Activated T-cell treated with anti-CD3 and anti-CD28 coated beads for 1 hour (primary cell): Measurements from ENCODE around the gene KLHDC4.
A peak's percentile ranks its signal among the peaks of the same experiment; 100 is the strongest.
"Not testable (repeated sequence)": the region's sequence is repeated elsewhere in the genome, so short reads cannot be mapped to it uniquely, and the experiment has no call there.

Source experiments
- DNase-seq: peaks from one replicate; pipeline ENCODE4 v3.0.0-alpha.2; 2020; ENCODE audit warnings: low read depth

The KLHDC4 gene

GRCh38 chr16:87742781-87743490 lies 22.9 kb downstream of the KLHDC4 start:
- no peak for DNase-seq

GRCh38 chr16:87741700-87742415 lies 23.9 kb downstream of the KLHDC4 start:
- no peak for DNase-seq

- DNase-seq: no peak
These were observed 24.8 kb downstream of the KLHDC4 start for GRCh38 chr16:87740909-87741424.

GRCh38 chr16:87740441-87740840 lies 25.3 kb downstream of the KLHDC4 start:
- no peak for DNase-seq

- DNase-seq: no peak
These were observed 26.0 kb downstream of the KLHDC4 start for GRCh38 chr16:87739801-87740200.

- DNase-seq: no peak
These were observed 29.8 kb downstream of the KLHDC4 start for GRCh38 chr16:87736008-87736382.

- DNase-seq: no peak
These were observed 30.3 kb downstream of the KLHDC4 start for GRCh38 chr16:87735270-87736007.

- DNase-seq: no peak
These were observed 31.1 kb downstream of the KLHDC4 start for GRCh38 chr16:87734644-87735043.

GRCh38 chr16:87733190-87733589 lies 32.6 kb downstream of the KLHDC4 start:
- no peak for DNase-seq

- no peak for DNase-seq
These were observed 34.2 kb downstream of the KLHDC4 start for GRCh38 chr16:87731607-87732006.

GRCh38 chr16:87729266-87729954 lies 36.4 kb downstream of the KLHDC4 start:
- DNase-seq: no peak

GRCh38 chr16:87728026-87728425 lies 37.8 kb downstream of the KLHDC4 start:
- no peak for DNase-seq

GRCh38 chr16:87727346-87727745 lies 38.4 kb downstream of the KLHDC4 start:
- DNase-seq: no peak

GRCh38 chr16:87726577-87726976 lies 39.2 kb downstream of the KLHDC4 start:
- DNase-seq: not testable (repeated sequence)

- no peak for DNase-seq
These were observed 40.1 kb downstream of the KLHDC4 start for GRCh38 chr16:87725596-87726235.

- DNase-seq: peak; percentile 14
These were observed 41.1 kb downstream of the KLHDC4 start for GRCh38 chr16:87724490-87725291.

GRCh38 chr16:87723226-87723623 lies 42.6 kb downstream of the KLHDC4 start:
- DNase-seq: no peak

- no peak for DNase-seq
These were observed 43.1 kb downstream of the KLHDC4 start for GRCh38 chr16:87722590-87723225.

- no peak for DNase-seq
These were observed 43.9 kb downstream of the KLHDC4 start for GRCh38 chr16:87721622-87722585.
